MG63 (cell line): ENCODE data around the gene TMEM120A. TPM values are rescaled to one million over a fixed set of nuclear protein-coding genes. Genes with fewer than 3 reads are reported as not detected.

ENCODE experiments used
- DNase-seq: peaks from one replicate; pipeline ENCODE4 v3.0.0-alpha.2; 2020
- H3K27me3 ChIP-seq: fragments of 250-450 bp; sonication (Bioruptor Pico); 2 replicates; pipeline ENCODE4 v1.5.1; 2020; ENCODE audit warnings: mild to moderate bottlenecking, moderate library complexity
- H3K36me3 ChIP-seq: fragments of 250-450 bp; sonication (Bioruptor Pico); 2 replicates; pipeline ENCODE4 v1.5.1; 2020; ENCODE audit warnings: mild to moderate bottlenecking, moderate library complexity
- H3K4me3 ChIP-seq: fragments of 250-450 bp; sonication (Bioruptor Pico); 2 replicates; pipeline ENCODE4 v1.5.1; 2020; ENCODE audit warnings: mild to moderate bottlenecking, moderate library complexity
- H3K9me3 ChIP-seq: fragments of 250-450 bp; sonication (Bioruptor Pico); 2 replicates; pipeline ENCODE4 v1.5.1; 2020; ENCODE audit warnings: mild to moderate bottlenecking, moderate library complexity
- total RNA-seq: library from RNA; depleted of rRNA; stranded (reverse); fragments of >200 nt; shearing (Covaris generic); gene quantifications from 2 replicates; pipeline ENCODE4 v1.2.3, GENCODE V29; 2014; ENCODE audit warnings: low replicate concordance

TMEM120A gene
- total RNA-seq, 1 experiment from 2014 or later = 12.4 TPM

DNA sequence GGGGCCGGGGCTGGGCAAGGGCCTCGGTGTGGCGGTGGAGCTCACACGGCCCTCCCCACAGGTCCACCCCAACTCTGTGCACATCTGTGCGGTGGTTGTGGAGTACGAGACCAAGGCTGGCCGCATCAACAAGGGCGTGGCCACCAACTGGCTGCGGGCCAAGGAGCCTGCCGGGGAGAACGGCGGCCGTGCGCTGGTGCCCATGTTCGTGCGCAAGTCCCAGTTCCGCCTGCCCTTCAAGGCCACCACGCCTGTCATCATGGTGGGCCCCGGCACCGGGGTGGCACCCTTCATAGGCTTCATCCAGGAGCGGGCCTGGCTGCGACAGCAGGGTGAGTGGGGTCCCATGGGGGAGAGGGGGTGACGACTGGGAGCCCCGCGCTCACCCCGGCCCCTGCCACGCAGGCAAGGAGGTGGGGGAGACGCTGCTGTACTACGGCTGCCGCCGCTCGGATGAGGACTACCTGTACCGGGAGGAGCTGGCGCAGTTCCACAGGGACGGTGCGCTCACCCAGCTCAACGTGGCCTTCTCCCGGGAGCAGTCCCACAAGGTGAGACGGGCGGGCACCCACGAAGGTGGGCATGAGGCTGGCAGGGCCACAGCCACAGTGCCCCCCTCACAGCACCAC is 8.8 kb downstream of the TMEM120A start:
- Histone ChIP-seq H3K9me3 (no peaks in the 10 kb centered on the region), H3K4me3 (no peak overlapping the region), H3K36me3 (no peaks in the 10 kb centered on the region; the same call in 1 of the 2 replicates), H3K27me3 (no peaks in the 10 kb centered on the region)
- DNase-seq = no peak

DNA sequence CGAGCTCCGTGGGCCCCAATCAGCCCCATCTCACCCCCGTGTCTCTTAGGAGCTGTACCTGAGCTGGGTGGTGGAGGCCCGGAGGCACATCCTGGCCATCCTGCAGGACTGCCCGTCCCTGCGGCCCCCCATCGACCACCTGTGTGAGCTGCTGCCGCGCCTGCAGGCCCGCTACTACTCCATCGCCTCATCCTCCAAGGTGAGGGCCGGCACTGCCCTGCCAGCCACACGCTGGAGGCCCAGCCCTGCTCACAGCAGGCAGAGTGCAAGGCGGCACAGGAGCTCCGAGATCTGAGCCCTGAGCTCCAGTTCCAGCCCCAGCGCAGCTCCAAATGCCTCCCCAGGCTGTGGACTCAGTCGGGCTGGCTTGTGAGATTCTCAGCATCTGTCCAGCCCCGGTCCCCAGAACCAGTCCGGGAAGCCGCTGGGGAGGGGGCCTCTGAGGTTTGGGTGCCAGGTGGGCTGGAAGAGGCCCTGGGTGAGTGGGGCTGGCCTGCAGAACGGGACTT is 9.3 kb downstream of the TMEM120A start:
- no peak for DNase-seq
- no peaks in the 10 kb centered on the region for H3K27me3 ChIP-seq
- no peaks in the 10 kb centered on the region; the same call in 1 of the 2 replicates for H3K36me3 ChIP-seq
- H3K9me3 ChIP-seq = no peaks in the 10 kb centered on the region
- no peak overlapping the region for H3K4me3 ChIP-seq

DNA sequence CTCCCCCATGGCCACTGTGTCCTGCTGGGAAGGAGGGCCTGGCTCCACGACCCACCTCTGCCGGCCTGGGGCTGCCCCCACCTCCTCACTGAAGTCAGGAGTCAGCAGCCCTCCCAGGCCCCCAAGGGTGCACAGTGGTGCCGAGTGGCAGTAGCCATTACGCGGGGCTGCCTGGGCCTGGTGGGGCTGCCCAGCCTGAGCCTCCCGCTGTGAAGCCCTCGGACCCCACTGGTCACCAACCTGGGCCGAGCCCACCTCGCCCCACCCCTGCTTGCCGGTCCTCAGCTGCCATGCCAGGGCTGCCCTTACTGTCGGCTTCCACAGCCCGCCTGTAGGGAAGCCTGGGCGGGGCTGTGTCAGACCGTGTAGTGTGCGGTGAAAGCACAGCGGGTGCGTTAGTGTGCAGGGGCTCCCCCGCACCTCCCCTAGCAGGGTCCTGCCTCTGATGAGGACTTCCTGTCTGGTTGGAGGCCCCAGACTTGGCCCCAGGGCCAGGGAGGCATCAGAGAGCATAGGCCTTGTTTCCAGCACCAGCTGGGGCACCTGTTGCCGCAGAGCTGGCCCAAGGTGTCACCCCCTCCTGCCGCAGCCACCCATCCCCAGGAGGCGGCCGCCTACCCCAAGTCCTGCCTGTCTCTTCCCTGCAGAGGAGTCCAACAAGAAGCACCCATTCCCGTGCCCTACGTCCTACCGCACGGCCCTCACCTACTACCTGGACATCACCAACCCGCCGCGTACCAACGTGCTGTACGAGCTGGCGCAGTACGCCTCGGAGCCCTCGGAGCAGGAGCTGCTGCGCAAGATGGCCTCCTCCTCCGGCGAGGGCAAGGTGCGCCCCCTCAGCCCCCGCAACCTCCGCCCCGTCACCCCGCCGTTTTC is 10.0 kb downstream of the TMEM120A start:
- no peaks in the 10 kb centered on the region for H3K27me3 ChIP-seq
- DNase-seq = no peak
- no peaks in the 10 kb centered on the region; the same call in 1 of the 2 replicates for H3K36me3 ChIP-seq

DNA sequence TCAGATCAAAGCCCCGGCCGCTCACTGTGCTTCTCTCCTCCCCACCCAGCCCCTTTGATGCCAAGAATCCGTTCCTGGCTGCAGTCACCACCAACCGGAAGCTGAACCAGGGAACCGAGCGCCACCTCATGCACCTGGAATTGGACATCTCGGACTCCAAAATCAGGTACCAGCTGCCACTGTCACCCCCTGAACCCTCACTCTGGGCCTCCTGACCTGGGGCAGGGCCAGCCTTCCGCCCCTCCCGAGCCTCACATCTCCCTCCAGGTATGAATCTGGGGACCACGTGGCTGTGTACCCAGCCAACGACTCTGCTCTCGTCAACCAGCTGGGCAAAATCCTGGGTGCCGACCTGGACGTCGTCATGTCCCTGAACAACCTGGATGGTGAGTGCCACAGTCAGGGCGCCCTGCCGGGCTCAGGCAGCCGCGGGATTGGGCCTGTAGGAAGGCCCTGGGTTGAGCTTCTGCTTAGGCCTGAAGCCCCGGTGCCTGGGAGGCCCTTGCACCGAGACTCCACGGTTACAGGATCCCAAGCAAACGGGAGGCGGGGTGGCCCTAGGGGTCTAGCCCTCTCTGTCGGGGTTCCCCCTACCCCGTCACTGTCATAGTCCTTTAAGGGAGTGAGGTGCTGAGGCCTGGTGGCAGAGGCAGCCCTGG is 10.8 kb downstream of the TMEM120A start:
- H3K27me3 ChIP-seq = no peaks in the 10 kb centered on the region

More for the DNA sequence above, 10.0 kb downstream of the TMEM120A start:
- H3K9me3 ChIP-seq = no peaks in the 10 kb centered on the region
- H3K4me3 ChIP-seq = no peak overlapping the region

DNA sequence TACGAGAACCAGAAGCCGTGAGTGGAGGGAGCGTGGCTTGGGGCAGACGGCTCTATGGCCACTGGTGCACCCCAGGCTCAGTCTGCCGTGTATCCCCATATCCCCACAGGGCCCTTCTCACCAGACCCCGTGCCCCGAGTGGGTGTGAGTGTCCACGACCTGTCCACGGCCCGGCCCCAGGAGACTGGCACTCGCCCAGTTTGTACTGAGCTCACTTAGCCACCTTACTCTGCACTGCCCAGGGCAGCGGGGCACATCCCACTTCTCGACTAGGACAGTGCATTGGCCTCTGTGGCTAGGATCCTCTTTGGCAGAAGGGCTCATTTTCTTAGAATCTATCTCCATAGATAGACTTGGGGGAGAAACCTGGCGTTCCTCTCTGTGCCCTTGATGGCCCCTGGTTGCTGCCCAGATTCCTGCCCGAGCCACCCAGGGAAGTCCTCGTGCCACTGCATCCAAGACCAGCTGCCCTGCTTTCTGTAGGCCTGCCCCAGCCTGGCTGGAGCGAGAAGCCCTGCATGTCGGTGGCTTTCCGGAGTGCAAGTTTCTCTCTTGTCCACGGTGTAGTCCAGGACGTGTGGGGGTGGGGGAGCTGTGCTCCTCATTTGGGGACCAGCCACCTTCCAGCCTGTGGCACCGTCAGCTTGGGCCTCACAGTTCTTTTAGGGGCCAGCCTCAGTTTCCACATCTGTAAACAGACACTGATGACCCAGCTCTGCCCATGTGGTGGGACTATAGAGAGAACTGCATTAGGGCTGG is 11.9 kb downstream of the TMEM120A start:
- DNase-seq = no peak
- no peak overlapping the region for H3K4me3 ChIP-seq

More for the DNA sequence above, 10.8 kb downstream of the TMEM120A start:
- Histone ChIP-seq H3K4me3 (no peak overlapping the region), H3K9me3 (no peaks in the 10 kb centered on the region), H3K36me3 (no peaks in the 10 kb centered on the region; the same call in 1 of the 2 replicates)
- no peak for DNase-seq

DNA sequence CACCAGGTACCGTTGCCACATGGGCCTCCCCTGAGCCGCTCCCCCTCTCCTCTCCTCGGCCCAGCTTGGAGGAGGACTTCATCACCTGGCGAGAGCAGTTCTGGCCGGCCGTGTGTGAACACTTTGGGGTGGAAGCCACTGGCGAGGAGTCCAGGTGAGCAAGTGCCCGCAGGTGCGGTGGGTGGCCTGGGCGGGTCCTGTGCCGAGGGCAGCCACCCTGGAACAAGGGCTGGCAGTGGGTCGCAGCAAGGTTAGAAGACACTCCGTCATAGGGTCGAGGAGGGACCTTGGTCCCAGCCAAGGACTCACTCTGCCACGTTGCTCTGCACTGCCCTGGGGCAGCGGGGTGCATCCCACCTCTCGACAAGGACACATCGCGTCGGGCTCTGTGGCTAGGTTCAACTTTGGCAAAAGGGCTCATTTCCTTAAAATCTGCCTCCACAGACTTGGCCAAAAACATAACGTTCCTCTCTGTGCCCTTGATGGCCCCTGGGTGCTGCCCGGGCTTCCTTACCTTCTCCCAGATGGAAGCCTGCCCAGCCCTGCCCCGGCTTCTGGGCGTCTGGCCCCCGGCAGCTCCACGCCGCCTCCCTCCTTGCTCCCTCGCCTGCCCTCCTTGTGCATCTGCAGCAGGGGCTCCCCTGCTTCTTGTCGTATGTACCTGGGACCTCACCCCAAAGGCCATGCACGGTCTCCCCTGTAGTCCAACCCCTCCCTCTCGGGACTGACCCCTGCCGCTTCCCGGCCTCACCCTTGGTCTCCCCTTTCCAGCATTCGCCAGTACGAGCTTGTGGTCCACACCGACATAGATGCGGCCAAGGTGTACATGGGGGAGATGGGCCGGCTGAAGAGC is 12.7 kb downstream of the TMEM120A start:
- Histone ChIP-seq H3K9me3 (no peaks in the 10 kb centered on the region), H3K36me3 (no peaks in the 10 kb centered on the region; the same call in 1 of the 2 replicates), H3K27me3 (no peaks in the 10 kb centered on the region), H3K4me3 (no peak overlapping the region)
- DNase-seq = no peak

More for the DNA sequence above, 11.9 kb downstream of the TMEM120A start:
- Histone ChIP-seq H3K27me3 (no peaks in the 10 kb centered on the region), H3K9me3 (no peaks in the 10 kb centered on the region), H3K36me3 (no peaks in the 10 kb centered on the region; the same call in 1 of the 2 replicates)

DNA sequence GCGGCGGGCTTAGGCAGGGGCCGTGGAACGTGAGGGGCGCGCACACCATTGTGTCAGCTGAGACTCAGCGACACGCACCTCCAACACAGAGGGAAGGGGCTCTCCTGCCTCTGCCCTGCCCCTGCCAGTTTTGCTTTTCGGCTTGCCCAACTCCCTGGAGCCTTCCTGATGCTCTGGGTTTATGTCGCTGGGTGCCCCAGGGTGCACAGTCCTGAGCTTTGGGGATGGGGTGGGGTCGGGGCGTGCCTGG is 13.3 kb downstream of the TMEM120A start:
- no peak for DNase-seq
- no peaks in the 10 kb centered on the region; the same call in 1 of the 2 replicates for H3K36me3 ChIP-seq
- no peak overlapping the region for H3K4me3 ChIP-seq
- H3K9me3 ChIP-seq = no peaks in the 10 kb centered on the region
- no peaks in the 10 kb centered on the region for H3K27me3 ChIP-seq

DNA sequence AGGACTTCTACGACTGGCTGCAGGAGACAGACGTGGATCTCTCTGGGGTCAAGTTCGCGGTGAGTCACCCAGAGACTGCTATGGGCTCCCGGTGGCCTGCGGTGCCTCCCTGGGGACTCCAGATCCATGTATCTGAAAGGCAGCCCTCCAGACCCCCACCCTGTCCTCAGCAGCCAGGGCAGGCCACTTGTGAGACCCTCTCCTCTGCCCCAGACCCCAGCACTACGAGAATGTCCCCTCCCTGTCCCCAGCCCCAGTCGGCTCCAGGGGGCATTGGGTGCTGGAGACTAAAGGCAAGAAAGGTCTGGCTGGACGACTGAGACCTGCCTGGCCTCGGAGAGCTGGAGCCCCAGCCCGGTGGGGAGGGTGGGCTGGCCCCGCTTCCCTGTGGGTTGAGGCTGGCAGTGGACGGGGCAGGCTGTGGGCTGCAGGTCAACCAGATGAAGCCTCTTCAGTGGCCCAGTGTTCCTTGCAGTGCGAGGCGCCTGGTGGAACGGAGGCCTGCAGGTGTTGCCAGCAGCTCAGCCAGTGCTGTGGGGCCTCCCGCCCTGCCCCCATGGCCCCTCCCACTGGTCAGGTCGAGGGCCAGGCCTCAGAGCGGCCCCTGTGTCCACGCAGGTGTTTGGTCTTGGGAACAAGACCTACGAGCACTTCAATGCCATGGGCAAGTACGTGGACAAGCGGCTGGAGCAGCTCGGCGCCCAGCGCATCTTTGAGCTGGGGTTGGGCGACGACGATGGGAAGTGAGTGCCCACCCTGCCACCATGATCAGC is 13.8 kb downstream of the TMEM120A start:
- H3K27me3 ChIP-seq = no peaks in the 10 kb centered on the region
- DNase-seq = no peak
- H3K36me3 ChIP-seq = no peaks in the 10 kb centered on the region; the same call in 1 of the 2 replicates
- H3K9me3 ChIP-seq = no peaks in the 10 kb centered on the region
- no peak overlapping the region for H3K4me3 ChIP-seq

DNA sequence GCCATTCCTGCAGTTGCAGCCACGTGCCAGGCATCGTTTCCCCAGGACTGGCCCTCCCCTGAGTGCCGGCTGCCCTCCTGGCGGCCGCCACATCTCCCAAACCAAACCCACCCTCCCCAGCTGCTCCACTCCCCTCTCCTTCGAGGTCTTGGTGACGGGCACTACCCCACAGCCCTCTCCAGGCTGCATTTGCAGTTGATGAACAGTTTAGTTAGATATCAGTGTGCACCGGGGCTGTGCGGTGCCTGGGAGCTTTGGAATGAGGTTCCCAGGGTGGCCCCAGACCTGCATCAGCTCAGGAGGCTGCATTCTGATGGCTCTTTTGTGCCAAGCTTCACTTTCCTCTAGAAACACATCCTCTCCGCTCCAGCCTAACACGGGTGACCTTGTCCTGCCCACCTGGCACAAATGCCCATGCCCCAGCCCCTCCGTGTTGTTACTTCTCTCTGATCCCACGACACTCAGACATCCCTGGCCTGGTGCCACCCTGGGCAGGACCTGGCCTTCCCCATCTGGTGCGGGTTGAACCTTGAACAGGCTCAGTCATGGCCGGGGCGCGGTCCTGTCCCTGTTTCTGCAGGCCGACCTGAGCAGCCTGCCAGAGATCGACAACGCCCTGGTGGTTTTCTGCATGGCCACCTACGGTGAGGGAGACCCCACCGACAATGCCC is 14.5 kb downstream of the TMEM120A start:
- no peak overlapping the region for H3K4me3 ChIP-seq
- no peak for DNase-seq
- no peaks in the 10 kb centered on the region for H3K9me3 ChIP-seq
- H3K36me3 ChIP-seq = no peaks in the 10 kb centered on the region
- H3K27me3 ChIP-seq = no peaks in the 10 kb centered on the region

DNA sequence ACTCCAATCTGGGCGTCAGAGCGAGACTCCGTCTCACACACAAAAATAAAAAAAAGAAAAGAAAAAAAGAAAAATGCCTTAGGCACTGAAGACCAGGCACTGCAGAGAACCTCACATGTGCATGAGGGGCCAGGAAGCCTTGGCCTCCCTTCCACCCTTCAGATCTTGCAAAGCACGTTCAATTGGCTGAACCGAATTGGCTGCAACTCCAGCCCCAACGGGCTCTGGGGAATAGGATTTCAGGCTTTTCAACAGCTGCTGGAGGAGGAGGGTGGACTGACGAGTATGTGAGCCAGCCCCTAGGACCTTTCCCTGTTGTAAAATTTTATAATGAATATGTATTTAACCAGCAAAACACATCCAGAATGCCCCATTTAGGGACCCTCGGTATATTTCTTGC is 16.7 kb downstream of the TMEM120A start:
- no peak for DNase-seq
- Histone ChIP-seq H3K36me3 (no peaks in the 10 kb centered on the region), H3K27me3 (no peaks in the 10 kb centered on the region), H3K4me3 (no peak overlapping the region), H3K9me3 (no peaks in the 10 kb centered on the region)

DNA sequence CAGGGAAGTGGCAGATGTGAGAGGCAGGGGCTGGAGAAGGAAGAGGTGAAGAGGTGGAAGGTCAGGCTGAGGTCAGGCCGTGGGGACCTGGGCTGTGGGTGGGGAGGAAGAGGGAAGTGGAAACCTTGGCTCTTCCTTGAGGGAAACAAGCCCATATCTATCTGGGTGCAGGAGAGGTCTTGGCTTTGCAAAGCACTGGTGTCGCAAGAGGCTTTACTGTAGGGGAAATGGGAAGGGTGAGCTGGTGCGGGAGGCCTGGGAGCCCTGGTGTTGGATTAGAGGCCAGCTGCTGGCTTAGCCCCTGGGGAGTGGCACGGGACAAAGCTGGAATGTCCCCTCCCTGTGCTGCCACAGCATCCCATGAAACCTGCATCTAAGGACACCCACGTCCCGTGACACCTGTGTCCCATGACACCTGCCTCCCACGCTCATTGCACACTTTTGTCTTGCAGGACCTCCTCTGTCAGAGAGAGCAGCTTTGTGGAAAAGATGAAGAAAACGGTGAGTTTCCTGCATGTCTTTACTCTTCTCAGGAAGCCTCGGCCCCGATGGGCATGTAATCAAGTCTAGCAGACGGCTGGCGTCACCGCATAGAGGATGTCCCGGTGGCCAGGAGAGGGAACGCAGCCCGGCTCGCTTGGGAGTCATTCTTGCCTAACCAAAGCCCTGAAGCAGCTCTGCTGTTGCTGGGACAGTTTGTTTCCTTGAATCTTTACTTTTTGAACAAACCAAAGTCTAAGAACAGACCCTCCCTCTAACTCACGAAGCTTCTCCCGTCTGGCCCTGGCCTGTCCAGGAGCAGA is 22.2 kb downstream of the TMEM120A start:
- no peak for DNase-seq
- H3K9me3 ChIP-seq = no peaks in the 10 kb centered on the region
- no peaks in the 10 kb centered on the region for H3K36me3 ChIP-seq
- no peak overlapping the region for H3K4me3 ChIP-seq
- H3K27me3 ChIP-seq = no peaks in the 10 kb centered on the region

DNA sequence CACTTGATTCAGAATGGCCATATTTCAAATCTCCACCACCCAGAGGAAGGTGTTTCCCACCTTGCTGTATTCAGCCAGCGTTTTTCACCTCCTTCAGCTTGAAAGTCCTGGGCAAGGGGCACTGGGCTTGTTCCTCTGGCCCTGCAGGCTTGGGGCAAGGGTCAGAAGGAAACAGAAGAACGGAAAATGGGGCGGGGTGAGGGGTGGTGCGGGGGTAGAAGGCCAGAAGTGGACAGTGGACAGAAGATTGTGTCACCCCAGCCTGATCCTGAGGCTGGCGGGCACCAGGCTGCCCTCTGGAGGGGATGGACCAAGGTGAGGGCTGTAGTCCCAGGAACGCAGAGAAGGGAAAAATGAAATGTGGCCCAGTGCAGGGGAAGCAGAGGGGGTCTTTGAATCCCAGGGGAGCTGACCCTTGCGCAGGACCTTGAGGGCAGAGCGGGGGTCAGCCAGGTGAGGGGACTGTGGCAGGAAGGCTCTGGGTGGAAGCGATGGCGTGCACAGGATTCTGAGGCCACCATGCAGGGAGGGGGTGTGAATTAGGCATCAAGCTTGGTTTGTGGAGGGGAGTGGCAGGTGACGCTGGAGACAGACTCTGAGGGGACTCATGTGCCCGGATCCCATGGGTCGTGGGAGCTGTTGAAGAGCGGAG is 23.0 kb downstream of the TMEM120A start:
- no peak for DNase-seq
- Histone ChIP-seq H3K27me3 (no peaks in the 10 kb centered on the region), H3K9me3 (no peaks in the 10 kb centered on the region), H3K4me3 (no peak overlapping the region), H3K36me3 (no peaks in the 10 kb centered on the region)

DNA sequence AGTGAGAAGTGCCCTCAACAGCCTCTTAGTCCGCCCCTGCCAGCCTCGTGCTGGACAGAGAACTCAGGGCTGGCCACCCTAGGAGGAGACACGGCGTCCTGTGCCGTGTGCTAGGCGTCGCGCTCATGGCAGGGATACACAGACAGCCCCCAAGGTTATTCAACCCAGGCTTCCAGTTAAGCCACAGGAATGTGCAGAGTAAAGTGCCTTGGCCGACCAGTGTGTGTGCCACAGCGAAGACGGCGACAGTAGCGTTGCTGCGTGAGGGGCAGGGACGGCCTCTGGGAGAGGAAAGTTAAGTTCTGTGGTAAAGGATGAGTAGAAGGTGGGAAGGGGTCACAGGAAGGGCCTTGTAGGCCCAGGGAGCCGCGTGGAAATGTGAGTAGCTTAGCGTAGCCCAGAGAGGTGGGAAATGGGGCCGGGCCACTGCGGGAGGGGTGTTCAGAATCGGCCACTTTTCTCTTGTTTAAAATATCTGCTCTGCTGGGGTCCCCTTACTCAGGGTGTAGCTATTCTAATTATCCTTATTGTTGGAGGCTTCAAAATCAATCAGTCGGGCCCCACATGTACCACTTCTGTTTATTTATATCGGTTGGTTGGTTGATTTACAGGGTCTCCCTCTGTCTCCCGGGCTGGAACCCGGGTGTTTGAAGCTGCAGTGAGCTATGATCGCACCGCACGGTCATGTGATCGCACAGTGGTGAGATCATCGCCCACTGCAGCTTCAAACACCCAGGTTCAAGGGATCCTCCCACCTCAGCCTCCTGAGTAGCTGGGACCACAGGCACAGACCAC is 24.5 kb downstream of the TMEM120A start:
- H3K9me3 ChIP-seq = no peaks in the 10 kb centered on the region
- no peak for DNase-seq
- no peak overlapping the region for H3K4me3 ChIP-seq
- H3K36me3 ChIP-seq = no peaks in the 10 kb centered on the region
- no peaks in the 10 kb centered on the region for H3K27me3 ChIP-seq
